ENCODE results near the gene PKHD1. TPM values are rescaled to one million over a fixed set of nuclear protein-coding genes. Genes with fewer than 3 reads are reported as not detected.
"Not testable (repeated sequence)": the region's sequence is repeated elsewhere in the genome, so short reads cannot be mapped to it uniquely, and the experiment has no call there.

The PKHD1 gene
- total RNA-seq, 1 donor from 2014 or later: 1.7 TPM

DNA sequence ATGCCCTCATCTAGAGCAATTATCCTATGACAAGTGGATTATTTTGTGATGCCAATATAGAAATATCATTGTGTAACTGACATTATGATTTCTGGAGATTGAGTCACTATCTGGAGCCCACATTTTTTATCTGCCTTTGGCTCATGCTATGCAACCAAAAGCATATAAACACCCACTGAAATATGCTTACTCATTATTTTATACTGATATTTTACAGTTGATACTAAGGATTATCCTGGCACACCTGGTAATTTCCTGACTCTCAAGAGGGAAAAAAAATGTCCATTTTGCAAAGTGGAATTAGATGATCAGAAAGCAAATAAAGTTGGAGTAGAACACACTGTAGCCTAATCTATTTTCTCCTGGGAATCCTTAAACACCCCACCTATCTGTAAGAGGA, 154.5 kb downstream of the PKHD1 start:
- DNase-seq (ENCODE audit: low spot score): no peak

DNA sequence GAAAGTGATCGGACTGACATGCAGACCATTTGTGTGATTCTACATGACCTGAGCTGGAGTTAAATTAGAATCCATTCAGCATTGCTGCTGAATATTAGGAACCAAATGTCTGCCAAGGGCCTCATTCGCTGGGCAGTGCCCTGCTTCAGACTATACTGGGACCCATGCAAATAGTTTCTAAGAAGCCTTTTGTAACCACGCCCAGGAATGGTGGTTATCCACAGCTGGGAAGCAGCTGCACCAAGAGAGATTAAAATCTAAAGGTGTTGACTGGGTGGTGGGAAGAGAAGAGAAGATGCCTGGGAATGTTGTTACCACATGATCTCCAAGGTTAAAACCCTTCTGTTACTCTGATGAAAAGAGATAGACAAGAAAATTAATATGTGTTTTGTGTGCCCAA, 156.8 kb downstream of the PKHD1 start:
- no peak for DNase-seq (ENCODE audit: low spot score)

DNA sequence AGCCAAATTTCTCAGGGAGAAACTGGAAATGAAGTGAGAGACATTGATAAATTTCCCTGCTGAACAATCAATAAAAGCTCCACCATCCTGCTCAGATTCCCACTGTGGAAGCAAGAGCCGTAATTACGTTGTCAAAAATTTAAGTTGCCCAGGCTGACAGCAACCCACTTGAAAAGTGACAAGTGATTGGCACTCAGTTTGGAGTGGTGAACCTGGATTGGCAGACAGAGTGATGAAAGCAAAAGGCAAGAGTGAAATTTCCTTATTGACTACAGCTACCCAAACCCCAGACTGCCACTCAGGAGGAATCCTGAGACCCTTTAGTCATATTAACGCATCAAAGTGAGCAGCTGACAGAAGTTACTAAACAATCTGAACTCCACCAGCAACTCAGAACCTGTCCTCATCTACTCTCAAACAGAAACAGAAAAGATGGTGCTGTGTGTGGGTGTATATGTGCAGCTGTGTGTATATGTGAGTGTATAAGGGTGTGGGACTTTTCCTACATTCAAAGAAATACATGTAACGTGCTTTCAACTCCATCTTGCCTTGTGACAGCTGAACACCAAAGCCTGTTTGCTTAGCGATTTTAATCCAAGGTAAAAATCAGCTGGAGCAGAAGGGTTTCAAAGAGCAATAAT, 157.4 kb downstream of the PKHD1 start:
- no peak for DNase-seq (ENCODE audit: low spot score)

DNA sequence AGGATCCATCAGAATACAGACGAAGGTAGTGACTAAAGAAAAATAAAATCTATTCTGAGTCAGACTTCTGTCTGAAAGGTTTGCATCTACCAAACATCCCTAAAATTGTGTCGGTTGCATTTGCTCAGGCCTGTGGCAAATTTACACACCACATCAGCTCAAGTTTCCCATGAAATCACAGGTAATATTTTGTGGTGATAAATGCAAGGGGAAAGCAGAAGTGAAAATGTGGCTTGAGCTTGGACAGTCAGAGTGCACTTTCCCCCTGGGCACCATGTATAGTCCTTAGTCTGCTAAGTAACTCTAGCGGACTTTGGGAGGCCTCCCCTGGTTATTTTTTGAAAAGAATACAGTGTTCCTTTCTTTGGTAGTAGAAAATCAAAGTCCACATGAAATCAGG, 159.1 kb downstream of the PKHD1 start:
- no peak for DNase-seq (ENCODE audit: low spot score)

DNA sequence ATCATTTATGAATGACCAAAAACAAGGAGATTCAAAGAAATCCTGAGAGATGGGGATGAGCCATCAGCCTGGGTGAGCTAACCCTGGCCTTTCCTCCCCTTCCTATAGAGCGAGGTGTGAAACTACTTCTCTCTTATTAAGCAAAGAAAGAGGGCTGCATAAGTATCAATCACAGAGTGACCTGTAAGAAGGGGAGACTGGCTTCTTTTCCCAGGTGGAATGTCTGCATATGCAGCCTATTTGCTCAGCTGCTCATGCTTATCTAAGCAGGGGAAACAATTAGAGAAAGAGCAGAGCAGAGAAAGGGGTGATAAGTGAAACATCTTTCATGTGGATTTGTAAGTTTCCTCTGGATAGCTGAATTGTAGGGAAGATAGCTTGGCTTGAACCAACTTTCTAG, 160.0 kb downstream of the PKHD1 start:
- DNase-seq (ENCODE audit: low spot score): no peak

DNA sequence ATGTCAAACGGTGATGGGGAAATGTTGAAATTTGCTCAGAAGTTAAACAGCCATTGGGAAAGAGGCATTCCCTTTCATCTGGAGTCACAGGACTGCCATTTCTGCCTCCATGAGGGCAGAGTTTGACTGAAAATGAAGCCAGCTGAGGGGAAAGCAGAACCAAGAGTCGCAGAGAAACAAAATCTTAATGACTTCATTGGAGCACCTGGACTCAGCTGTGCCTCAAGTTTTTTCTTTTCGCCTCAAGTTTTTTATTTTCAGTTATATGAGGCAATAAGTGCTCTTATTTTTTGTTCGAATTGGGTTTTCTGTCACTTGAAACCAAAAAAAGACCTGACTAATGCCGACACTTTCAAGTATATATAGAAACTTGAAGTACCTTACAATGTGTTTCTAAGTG, 161.3 kb downstream of the PKHD1 start:
- no peak for DNase-seq (ENCODE audit: low spot score)

DNA sequence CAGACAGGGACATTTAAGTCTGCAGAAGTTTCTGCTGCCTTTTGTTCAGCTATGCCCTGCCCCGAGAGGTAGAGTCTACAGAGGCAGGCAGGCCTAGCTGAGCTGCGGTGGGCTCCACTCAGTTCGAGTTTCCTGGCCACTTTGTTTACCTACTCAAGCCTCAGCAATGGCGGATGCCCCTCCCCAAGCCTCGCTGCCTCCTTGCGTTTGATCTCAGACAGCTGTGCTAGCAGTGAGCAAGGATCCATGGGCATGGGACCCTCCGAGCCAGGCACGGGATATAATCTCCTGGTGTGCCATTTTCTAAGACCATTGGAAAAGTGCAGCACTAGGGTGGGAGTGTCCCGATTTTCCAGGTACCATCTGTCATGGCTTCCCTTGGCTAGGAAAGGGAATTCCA, 164.9 kb downstream of the PKHD1 start:
- not testable (repeated sequence) for DNase-seq (ENCODE audit: low spot score)

DNA sequence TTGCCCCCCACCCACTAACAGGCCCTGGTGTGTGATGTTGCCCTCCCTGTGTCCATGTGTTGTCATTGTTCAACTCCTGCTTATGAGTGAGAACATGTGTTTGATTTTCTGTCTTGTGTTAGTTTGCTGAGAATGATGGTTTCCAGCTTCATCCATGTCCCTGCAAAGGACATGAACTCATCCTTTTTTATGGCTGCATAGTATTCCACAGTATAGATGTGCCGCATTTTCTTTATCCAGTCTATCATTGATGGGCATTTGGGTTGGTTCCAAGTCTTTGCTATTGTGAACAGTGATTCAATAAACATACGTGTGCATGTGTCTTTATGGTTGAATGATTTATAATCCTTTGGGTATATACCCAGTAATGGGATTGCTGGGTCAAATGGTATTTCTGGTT, 169.1 kb downstream of the PKHD1 start:
- not testable (repeated sequence) for DNase-seq (ENCODE audit: low spot score)

DNA sequence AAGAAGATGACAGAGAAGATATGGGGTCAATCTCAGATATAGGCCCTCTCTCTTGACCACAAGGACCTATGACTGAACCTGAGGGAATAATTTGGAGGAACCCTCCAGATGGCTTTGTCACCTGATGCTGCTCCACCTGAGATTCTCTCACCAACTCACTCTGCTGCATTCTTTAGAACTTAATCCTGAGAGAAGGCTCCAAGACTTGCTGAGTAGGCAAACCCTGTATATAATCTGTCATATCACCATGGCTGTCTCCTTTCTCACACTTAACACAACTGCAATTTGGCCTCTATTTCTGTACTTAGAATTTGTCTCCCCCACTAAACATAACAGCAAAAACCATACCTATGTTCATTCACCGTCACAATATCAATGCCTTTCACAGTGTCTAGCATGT, 172.3 kb downstream of the PKHD1 start:
- DNase-seq (ENCODE audit: low spot score): no peak

DNA sequence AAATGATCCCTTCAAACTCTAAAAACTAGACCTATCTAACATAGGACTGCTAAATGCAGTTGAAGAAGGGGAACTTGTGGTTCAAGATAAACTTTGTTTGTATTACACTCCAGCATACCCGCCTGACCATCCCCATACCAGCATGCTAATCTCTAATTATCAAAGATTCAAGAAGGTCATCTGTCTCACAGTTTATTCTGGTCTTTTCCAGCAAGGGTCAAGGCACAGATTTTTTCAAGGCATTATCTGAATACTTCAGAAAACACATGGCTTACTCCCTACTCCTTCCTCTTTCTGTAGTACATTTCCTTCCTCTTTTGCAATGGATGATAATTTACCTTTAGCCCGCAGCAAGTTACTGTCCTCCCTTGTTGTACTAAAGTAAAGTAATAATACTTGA, 174.1 kb downstream of the PKHD1 start:
- DNase-seq (ENCODE audit: low spot score): no peak

DNA sequence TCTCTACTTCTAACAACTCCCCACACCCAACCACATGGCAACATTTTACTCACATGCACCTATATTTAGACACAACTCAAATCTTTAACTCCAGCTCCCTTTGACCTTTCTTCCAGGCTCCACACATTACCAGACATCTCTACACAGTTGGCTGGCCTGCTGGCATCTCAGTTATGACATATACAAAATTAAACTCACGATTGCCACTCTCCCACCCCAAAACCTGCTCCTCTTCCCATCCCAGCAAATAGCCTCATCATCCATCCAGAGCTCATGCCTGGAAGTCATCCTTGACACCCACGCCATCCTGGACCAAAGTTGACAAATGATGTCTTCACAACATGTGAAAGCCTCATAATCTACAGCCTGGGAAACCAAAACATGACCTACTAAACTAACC, 176.6 kb downstream of the PKHD1 start:
- no peak for DNase-seq (ENCODE audit: low spot score)

DNA sequence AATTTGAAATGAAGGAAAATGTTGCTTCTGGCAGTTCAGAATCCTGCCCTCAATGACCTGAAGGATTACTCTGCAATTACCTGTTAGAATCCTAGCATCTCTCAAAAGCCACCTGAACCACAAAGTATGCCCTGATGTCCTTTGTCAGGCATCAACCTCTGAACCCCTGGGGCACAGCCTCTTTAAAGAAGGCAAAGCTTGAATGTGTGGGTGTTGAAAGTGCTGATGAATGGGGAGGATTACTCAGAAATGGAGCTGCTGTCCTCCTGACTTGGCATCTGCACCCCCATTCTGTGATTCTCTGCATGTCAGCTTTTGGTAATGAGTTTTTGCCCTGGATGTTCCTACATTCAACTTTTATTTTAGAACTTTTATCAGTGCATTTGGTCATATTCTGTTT, 179.2 kb downstream of the PKHD1 start:
- DNase-seq (ENCODE audit: low spot score): no peak

DNA sequence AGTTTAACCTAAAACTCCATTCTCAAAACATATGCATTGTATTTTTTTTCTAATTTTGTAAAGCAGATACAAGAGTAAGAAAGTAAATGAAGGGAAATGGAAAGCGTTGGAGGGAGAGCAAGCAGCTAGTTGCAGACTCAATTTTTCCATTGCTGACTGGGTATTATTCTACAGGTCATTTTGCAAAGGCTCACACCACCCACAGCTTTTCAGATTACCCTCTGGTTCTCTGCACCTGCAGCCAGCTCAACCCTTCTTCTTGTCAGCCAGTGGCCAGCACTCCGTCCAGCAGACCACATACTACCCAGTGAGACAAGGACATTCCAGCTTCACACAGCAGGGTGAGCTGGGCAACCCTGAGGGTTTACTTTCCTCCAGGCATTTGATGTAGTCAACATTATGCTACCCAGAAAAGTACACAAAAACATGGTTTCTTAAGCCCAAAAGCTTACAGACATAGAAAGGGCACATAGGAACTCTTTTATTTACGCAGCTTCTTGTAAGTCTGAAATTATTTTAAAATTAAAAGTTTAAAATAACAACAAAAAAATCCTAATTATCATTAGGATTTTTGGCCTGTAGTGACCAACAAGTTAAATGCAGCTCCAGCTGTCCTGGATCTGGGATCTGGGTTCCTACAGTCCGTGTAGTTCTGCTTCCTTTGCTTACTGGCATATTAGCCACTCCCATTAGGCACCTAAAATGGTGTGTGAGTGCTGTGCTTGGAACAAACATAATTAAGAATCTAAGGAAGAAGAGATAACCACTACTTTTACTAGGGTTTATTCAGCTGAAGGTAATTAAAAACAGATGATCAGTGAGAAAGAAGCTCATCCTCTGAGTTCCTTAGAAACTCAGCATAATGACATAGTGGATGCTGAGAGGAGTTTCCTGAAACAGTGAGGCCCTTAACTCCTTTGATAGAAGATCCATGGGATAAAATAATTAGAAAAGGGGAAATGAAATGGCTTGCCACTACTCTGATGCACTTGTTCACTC, 185.3 kb downstream of the PKHD1 start:
- DNase-seq (ENCODE audit: low spot score): no peak

DNA sequence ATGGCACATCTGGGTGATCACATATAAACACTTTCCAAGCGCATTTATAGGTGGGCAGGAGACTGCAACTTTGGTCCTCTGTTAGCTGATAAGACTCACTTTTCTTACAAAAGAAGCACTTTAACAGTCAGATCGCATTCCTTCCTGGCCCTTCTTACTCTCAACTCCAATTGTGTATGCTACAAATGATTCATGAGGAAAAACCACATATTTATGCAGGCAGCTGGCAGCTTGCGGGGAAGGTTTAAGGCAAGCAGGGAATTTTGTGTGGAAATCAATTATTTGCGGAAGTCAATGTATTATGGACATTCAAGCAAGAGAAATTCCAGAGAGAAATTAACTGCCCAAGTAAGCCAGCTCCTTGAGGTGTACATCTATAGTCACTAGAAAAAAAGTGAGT, 194.0 kb downstream of the PKHD1 start:
- DNase-seq (ENCODE audit: low spot score): no peak

DNA sequence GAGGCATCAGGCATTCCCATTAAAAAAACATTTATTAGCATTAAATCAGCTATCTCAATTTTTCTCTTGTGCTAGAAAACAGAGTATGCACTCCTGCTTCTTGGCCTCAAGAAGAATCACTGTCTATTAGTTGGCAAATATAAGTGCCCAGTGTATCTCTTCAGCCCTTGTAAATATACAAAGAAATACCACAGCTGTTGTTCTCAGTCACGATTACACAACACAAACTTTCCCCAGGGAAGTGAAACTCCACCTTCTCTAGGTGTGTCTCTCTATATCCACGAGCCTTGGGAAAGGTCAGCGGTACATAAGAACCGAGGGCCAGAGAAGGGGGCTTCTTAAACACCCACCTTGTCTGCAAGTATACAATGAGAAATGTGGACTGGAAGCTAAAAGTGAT, 194.7 kb downstream of the PKHD1 start:
- no peak for DNase-seq (ENCODE audit: low spot score)

DNA sequence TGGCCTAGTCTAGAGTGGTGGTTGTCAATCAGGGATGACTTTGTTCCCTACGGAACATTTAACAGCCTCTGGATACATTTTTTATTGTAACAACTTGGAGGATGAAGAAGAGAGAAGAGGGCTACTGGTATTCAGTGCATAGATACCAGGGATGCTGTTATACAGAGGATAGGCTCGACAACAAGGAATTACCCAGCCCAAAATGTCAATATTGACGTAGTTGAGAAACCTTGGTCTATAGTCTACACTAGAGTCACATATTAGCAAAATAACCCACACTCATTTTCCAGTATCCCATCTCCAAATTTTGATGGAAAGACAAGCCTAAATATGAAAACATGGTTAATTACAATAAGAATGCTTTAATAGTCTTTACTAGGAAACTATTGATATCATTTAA, 195.1 kb downstream of the PKHD1 start:
- no peak for DNase-seq (ENCODE audit: low spot score)

DNA sequence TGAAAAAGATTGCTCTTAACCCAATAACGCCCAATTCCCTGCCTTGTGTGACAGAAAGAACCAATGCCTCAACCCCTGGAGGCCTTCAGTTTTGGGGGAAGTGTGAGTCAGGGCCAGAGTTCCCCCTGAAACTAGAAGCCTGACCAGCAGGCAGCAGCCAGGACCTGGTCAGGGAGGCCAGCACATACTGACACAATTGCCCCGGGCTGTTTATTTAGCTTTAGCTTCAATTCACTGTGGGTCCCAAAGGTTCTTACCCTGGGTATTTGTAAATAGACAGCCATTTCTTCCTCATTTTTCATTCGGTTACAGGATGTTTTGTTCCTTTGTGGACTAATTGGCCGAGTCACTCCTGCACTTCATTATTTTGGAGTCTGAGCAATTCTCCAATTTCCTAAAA, 195.6 kb downstream of the PKHD1 start:
- no peak for DNase-seq (ENCODE audit: low spot score)

DNA sequence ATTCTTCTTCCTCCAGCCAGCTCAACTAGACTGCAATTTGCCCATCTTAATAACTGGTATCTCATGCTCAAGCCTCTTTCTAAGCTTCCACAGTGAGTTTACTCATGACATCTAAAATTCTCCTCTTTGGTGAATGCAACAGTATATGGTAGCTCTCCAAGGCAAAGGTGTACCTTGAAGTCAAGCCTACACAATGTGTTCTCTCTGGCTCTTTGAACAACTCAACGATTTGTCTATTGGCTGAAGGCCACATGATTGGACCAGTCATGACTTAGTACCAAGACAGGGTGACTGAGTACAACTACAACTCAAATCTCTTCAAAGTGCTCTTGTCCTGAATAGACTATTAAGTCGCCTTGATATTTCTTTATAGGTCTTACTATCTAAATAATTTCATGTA, 199.6 kb downstream of the PKHD1 start:
- no peak for DNase-seq (ENCODE audit: low spot score)

DNA sequence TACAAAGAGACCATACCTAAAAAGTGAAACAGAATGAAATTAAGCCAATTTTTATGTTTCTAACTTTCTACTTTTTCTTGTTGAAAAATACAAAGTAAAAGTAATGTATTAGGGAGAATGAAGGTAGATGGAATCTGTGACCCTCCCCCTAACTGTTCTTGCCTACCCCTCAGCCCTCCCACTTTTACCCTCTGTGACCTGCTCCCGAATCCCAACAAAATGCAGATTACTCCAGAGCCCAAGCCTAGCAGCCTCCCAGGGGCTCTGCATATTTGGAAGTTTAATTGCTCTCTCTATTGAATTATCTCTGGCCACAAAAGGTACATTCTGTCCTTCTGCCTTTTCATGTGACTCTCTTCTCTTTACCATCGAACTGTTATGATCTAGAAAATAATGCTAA, 201.5 kb downstream of the PKHD1 start:
- DNase-seq (ENCODE audit: low spot score): no peak

DNA sequence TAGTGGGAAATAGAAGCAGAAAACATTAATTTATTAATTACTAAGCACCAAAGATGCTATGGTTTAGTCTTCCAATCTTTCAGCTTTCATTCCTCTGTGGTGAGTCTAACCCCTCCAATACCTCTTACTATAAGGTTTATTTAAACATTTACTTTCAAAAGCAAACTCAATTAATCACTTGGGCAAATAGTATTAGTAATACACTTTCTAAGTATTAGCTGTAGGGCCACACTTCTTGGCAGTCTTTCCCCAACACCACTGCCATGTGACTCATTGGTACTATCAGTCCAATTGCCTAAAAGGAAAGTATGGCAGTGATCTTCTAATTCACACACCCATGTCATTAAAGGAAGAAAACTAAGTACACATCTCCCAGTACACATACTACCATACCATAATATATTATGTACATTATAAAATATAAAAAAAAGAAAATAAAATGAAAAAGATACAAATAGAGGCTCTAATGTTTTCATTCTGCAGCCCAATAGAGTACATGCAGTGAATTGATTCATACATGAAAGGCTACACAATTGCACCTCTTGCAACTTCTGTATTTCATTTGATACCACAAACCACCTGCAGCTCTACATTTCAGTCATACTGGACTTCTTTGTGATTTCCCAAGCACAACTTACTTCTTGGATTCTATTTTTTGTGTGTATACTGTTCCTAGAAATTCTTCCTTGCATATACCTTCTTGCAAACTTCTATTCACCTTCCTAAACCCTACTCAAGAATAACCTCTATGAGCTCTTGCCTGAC, 218.6 kb downstream of the PKHD1 start:
- DNase-seq (ENCODE audit: low spot score): no peak

DNA sequence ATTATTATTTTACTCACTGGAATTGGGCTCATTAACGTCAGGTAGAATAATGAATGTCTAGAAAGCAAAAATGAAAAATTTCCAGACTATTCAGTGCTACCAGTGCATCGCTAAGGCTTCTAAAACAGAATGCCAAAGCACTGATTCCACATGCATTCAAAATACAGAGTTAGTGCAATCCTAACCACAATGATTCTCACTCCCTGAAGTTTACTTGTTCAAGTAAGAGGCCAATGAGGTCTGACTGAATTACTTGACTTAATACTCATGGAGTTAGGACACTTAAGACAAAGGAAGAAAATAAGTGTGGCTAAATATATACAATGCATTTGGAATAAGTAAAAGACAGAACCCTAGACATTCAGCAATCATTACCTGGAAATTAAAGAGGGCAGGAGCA, 220.5 kb downstream of the PKHD1 start:
- DNase-seq (ENCODE audit: low spot score): no peak

DNA sequence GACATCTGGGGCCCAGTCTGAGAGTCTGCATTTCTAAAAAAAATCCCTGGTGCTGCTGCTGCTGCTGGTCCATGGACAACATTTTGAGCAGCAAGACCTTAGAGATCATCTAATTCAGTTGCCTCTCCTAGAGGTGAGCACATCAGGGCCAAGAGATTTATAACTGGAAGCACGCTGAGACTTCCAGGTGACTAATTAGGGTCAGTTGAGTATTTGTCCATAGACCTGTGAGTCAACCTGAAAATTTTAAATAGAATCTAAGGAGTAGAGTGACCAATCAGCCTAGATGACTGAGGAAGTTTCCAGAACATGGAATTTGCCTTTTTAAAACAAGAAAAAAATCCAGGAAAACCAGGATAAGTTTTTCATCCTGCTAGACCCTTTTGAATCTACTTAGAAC, 221.4 kb downstream of the PKHD1 start:
- DNase-seq (ENCODE audit: low spot score): no peak
